Liver (tissue), 3 donors: ENCODE results near the gene ACP4.

Source experiments
- ATF3 ChIP-seq: IDR thresholded peaks from 2 replicates; pipeline ENCODE4 v1.6.1; 2016; ENCODE audit warnings: antibody characterized with exemption
- EGR1 ChIP-seq, 2 donors: IDR thresholded peaks; 2 replicates each; pipeline ENCODE4 v1.6.1; 2016 to 2018; ENCODE audit warnings: antibody characterized with exemption in 2 of 2, low read depth in 2 of 2
- FOXA1 ChIP-seq: IDR thresholded peaks from 2 replicates; pipeline ENCODE4 v1.6.1; 2016; ENCODE audit warnings: antibody characterized with exemption
- GABPA ChIP-seq, 2 donors: IDR thresholded peaks in 1 of 2; conservative IDR thresholded peaks in 1 of 2; 2 replicates each; pipeline ENCODE4 v1.6.1; 2016; ENCODE audit warnings: antibody characterized with exemption in 2 of 2, mild to moderate bottlenecking in 1 of 2, moderate library complexity in 1 of 2
- HNF4A ChIP-seq, 2 donors: conservative IDR thresholded peaks; 2 replicates each; pipeline ENCODE4 v1.6.1; 2016; ENCODE audit warnings: antibody characterized with exemption in 2 of 2, mild to moderate bottlenecking in 2 of 2
- JUND ChIP-seq, 2 donors: IDR thresholded peaks; 2 replicates each; pipeline ENCODE4 v1.6.1; 2016; ENCODE audit warnings: antibody characterized with exemption in 2 of 2
- MAX ChIP-seq: IDR thresholded peaks from 2 replicates; pipeline ENCODE4 v1.6.1; 2016; ENCODE audit warnings: antibody characterized with exemption
- RAD21 ChIP-seq, 2 donors: IDR thresholded peaks; 2 replicates each; pipeline ENCODE4 v1.6.1; 2016; ENCODE audit warnings: antibody characterized with exemption in 2 of 2, mild to moderate bottlenecking in 2 of 2
- SP1 ChIP-seq: IDR thresholded peaks from 2 replicates; pipeline ENCODE4 v1.6.1; 2018; ENCODE audit warnings: antibody characterized with exemption, mild to moderate bottlenecking
- TAF1 ChIP-seq: conservative IDR thresholded peaks from 2 replicates; pipeline ENCODE4 v1.6.1; 2016; ENCODE audit warnings: antibody characterized with exemption, mild to moderate bottlenecking
- YY1 ChIP-seq: IDR thresholded peaks from 2 replicates; pipeline ENCODE4 v1.6.1; 2016; ENCODE audit warnings: antibody characterized with exemption, mild to moderate bottlenecking
- ZBTB33 ChIP-seq: IDR thresholded peaks from 2 replicates; pipeline ENCODE4 v1.6.1; 2016; ENCODE audit warnings: antibody characterized with exemption
- TF ChIP-seq, protein P1 (sequence below): fragments of 150-350 bp; IDR thresholded peaks from 2 replicates; pipeline ENCODE4 v1.5.1; 2017; ENCODE audit warnings: improper control_type of control experiment, low read depth, low read length; ENCODE audit not compliant: missing input control
- TF ChIP-seq, protein P2 (sequence below): IDR thresholded peaks from 2 replicates; pipeline ENCODE4 v1.6.1; 2016; ENCODE audit warnings: antibody characterized with exemption, mild to moderate bottlenecking
- donor health status: healthy.
- donor health status: healthy.

- TF ChIP-seq, protein P1, sequence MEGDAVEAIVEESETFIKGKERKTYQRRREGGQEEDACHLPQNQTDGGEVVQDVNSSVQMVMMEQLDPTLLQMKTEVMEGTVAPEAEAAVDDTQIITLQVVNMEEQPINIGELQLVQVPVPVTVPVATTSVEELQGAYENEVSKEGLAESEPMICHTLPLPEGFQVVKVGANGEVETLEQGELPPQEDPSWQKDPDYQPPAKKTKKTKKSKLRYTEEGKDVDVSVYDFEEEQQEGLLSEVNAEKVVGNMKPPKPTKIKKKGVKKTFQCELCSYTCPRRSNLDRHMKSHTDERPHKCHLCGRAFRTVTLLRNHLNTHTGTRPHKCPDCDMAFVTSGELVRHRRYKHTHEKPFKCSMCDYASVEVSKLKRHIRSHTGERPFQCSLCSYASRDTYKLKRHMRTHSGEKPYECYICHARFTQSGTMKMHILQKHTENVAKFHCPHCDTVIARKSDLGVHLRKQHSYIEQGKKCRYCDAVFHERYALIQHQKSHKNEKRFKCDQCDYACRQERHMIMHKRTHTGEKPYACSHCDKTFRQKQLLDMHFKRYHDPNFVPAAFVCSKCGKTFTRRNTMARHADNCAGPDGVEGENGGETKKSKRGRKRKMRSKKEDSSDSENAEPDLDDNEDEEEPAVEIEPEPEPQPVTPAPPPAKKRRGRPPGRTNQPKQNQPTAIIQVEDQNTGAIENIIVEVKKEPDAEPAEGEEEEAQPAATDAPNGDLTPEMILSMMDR: no peak
- TF ChIP-seq YY1 (no peak), EGR1 (IDR thresholded peaks at IDR 0.05; ENCODE audit: low read depth in 2 of 2) (no peak), ZBTB33 (no peak), JUND (IDR thresholded peaks at IDR 0.05) (no peak), GABPA (IDR thresholded peaks at IDR 0.05 in 1 of 2, conservative IDR thresholded peaks at IDR 0.05 in 1 of 2) (no peak), SP1 (no peak), RAD21 (IDR thresholded peaks at IDR 0.05) (no peak), MAX (no peak), TAF1 (no peak), ATF3 (no peak), HNF4A (conservative IDR thresholded peaks at IDR 0.05) (no peak), FOXA1 (no peak)
- TF ChIP-seq, protein P2, sequence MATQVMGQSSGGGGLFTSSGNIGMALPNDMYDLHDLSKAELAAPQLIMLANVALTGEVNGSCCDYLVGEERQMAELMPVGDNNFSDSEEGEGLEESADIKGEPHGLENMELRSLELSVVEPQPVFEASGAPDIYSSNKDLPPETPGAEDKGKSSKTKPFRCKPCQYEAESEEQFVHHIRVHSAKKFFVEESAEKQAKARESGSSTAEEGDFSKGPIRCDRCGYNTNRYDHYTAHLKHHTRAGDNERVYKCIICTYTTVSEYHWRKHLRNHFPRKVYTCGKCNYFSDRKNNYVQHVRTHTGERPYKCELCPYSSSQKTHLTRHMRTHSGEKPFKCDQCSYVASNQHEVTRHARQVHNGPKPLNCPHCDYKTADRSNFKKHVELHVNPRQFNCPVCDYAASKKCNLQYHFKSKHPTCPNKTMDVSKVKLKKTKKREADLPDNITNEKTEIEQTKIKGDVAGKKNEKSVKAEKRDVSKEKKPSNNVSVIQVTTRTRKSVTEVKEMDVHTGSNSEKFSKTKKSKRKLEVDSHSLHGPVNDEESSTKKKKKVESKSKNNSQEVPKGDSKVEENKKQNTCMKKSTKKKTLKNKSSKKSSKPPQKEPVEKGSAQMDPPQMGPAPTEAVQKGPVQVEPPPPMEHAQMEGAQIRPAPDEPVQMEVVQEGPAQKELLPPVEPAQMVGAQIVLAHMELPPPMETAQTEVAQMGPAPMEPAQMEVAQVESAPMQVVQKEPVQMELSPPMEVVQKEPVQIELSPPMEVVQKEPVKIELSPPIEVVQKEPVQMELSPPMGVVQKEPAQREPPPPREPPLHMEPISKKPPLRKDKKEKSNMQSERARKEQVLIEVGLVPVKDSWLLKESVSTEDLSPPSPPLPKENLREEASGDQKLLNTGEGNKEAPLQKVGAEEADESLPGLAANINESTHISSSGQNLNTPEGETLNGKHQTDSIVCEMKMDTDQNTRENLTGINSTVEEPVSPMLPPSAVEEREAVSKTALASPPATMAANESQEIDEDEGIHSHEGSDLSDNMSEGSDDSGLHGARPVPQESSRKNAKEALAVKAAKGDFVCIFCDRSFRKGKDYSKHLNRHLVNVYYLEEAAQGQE: no peak
Observed at GRCh38 chr19:50818859-50819472, 28.8 kb downstream of the ACP4 start.
